Keratinocyte (primary cell): Measurements from ENCODE around the gene VIPR2. TPM values are rescaled to one million over a fixed set of nuclear protein-coding genes. Genes with fewer than 3 reads are reported as not detected.

Experiments used
- DNase-seq: peaks from one replicate; pipeline ENCODE4 v3.0.0-alpha.2; 2011; ENCODE audit warnings: low read depth, missing footprints, low spot score
- FAIRE-seq: peaks from 2 replicates; lab custom pipeline; 2011; peaks lifted over from hg19 to GRCh38; lab: Jason Lieb, UNC
- H2AFZ ChIP-seq: 2 replicates; pipeline ENCODE4 v1.6.0; 2012; ENCODE audit warnings: low read length, control low read depth, inconsistent platforms; ENCODE audit not compliant: control insufficient read depth
- H3K27ac ChIP-seq: 2 replicates; pipeline ENCODE4 v1.5.1; 2011; ENCODE audit warnings: low read length; ENCODE audit not compliant: control insufficient read depth, insufficient read depth
- H3K27me3 ChIP-seq: 3 replicates; pipeline ENCODE4 v1.6.0; 2011; ENCODE audit warnings: low read length; ENCODE audit not compliant: control insufficient read depth, insufficient read depth; ENCODE audit errors: extremely low read depth
- H3K36me3 ChIP-seq, 2 experiments: 2 replicates in 1 of 2; 3 replicates in 1 of 2; pipeline ENCODE4 v1.5.1; 2011; ENCODE audit warnings: low read length in 2 of 2, mild to moderate bottlenecking in 1 of 2; ENCODE audit not compliant: control insufficient read depth in 2 of 2, insufficient read depth in 2 of 2; ENCODE audit errors: extremely low read depth in 1 of 2
- H3K4me1 ChIP-seq: 3 replicates; pipeline ENCODE4 v1.5.1; 2011; ENCODE audit warnings: low read length; ENCODE audit not compliant: control insufficient read depth, insufficient read depth; ENCODE audit errors: extremely low read depth
- H3K4me2 ChIP-seq: 3 replicates; pipeline ENCODE4 v1.6.0; 2011; ENCODE audit warnings: low read depth, low read length; ENCODE audit not compliant: control insufficient read depth, insufficient read depth; ENCODE audit errors: extremely low read depth
- H3K4me3 ChIP-seq, 3 experiments: fragments of 200-600 bp in 1 of 3; sonication (generic) in 1 of 3; 2 replicates in 2 of 3; 3 replicates in 1 of 3; pipeline ENCODE4 v1.5.1; 2011 to 2016; ENCODE audit warnings: low read length in 3 of 3, mild to moderate bottlenecking in 3 of 3, control low read depth in 2 of 3, inconsistent platforms in 1 of 3, low read depth in 1 of 3, mixed read lengths in 1 of 3, mixed run types in 1 of 3, moderate library complexity in 1 of 3; ENCODE audit not compliant: control insufficient read depth in 2 of 3, insufficient read depth in 2 of 3; ENCODE audit errors: extremely low read depth in 1 of 3
- H3K79me2 ChIP-seq: 2 replicates; pipeline ENCODE4 v1.6.0; 2012; ENCODE audit warnings: low read length; ENCODE audit not compliant: control insufficient read depth, insufficient read depth
- H3K9ac ChIP-seq: 3 replicates; pipeline ENCODE4 v1.6.0; 2011; ENCODE audit warnings: low read length; ENCODE audit not compliant: control insufficient read depth, insufficient read depth; ENCODE audit errors: extremely low read depth
- H3K9me1 ChIP-seq: 3 replicates; pipeline ENCODE4 v1.6.0; 2011; ENCODE audit warnings: low read length; ENCODE audit not compliant: control insufficient read depth, insufficient read depth; ENCODE audit errors: extremely low read depth
- H3K9me3 ChIP-seq: 2 replicates; pipeline ENCODE4 v1.5.1; 2012; ENCODE audit warnings: low read depth, low read length; ENCODE audit not compliant: control insufficient read depth
- H4K20me1 ChIP-seq: 3 replicates; pipeline ENCODE4 v1.6.0; 2011; ENCODE audit warnings: low read length; ENCODE audit not compliant: control insufficient read depth, insufficient read depth; ENCODE audit errors: extremely low read depth
- EZH2 ChIP-seq: IDR thresholded peaks from one replicate; pipeline ENCODE4 v1.6.1; 2012; ENCODE audit warnings: inconsistent platforms, mild to moderate bottlenecking, low read length, moderate library complexity
- dilution Hi-C: fragments of 300-500 bp; cut with MboI; formaldehyde crosslinking; loops from one replicate; pipeline ENCODE4 v1.7.0; 2020; ENCODE audit warnings: low sequenced_read_pairs; ENCODE audit not compliant: extremely low pct_ligation_motif_present
- polyA plus RNA-seq, 5 experiments: library from polyadenylated mRNA; depleted of rRNA in 3 of 5; stranded (reverse) in 3 of 5; stranded (forward) in 1 of 5; unstranded in 1 of 5; fragments of >200 nt; gene quantifications; 1 replicate in 1 of 5; 2 replicates in 3 of 5; 3 replicates in 1 of 5; pipeline versions ENCODE4 v1.2.1 to v1.2.3, GENCODE V29; 2011 to 2012; ENCODE audit warnings: missing spikeins in 2 of 5, low read depth in 1 of 5, low replicate concordance in 1 of 5
- TF ChIP-seq, protein P1 (sequence below), 3 experiments: IDR thresholded peaks in 1 of 3; conservative IDR thresholded peaks in 1 of 3; optimal IDR thresholded peaks in 1 of 3; 2 replicates in 2 of 3; 3 replicates in 1 of 3; pipeline versions ENCODE3 to v1.5.1; 2011; ENCODE audit warnings: low read length in 3 of 3, mild to moderate bottlenecking in 3 of 3, moderate library complexity in 2 of 3, control low read depth in 1 of 3, inconsistent platforms in 1 of 3; ENCODE audit not compliant: insufficient read depth in 2 of 3; ENCODE audit errors: extremely low read depth in 1 of 3

Gene VIPR2
- polyA plus RNA-seq, 1 donor (not counting 4 experiments of a cell fraction or from before 2014, with no cell fraction given): not detected

DNA sequence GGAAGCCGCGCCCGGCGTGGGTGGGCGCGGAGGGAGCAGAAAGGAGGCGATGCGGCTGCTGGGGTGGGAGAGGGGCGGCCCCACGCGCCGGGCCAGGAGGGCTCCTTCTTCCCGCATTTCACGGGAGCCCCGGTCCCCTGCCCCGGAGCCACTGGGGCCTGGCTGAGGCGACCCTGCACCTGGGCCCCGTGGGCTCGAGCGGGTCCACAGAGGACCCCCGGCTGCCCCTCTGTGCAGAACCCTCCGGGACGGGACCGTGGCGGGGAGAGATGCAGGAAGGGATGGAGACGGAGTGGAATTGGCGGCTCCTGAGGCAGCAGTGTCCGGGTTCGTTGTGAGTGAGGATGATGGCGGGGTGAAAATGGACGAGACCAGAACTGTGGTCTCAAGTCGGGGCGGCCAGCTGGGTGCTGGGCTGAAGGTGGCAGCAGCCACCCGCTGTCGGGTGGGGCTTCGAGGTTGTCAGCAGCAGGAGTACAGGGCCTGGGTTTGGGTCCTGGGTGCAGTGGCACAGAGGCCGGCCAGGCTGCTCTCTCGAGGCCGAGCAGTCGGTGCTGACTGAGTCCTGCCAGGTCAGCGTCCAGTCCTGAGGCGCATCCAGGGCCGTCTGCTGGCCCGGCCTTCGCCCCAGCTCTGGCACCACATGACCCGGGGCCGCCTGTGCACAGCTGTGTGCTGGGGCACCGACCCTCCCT is 80.4 kb downstream of the VIPR2 start:
- Histone ChIP-seq H3K27me3 (no peaks in the 10 kb centered on the region), H2AFZ (no peak overlapping the region)

DNA sequence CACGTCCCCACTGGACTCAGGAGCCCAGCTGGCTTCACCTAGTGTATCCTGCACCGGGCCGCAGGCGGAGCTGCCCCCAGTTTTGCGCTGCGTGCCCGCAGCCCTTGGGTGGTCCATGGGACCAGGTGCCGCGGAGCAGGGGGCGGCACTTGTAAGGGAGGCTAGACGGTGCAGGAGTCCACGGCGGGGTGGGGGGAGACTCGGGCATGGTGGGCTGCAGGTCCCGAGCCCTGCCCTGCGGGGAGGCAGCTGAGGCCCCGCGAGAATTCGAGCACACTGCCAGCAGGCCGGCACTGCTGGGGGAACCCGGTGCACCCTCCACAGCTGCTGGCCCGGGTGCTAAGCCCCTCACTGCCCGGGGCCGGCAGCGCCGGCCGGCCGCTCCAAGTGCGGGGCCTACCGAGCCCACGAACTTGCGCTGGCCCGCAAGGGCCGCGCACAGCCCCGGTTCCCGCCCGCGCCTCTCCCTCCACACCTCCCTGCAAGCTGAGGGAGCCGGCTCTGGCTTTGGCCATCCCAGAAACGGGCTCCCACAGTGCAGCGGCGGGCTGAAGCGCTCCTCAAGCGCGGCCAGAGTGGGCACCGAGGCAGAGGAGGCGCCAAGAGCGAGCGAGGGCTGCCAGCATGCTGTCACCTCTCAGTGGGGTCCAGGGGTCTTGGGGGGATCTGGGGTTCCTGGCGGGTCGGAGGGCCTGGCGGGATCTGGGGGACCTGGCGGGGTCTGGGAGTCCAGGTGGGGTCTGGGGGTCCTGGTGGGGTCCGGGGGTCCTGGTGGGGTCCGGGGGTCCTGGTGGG is 81.4 kb downstream of the VIPR2 start:
- dilution Hi-C loops: no loop called here
- Histone ChIP-seq H3K36me3 (no peaks in the 10 kb centered on the region), H3K27me3 (no peaks in the 10 kb centered on the region), H2AFZ (no peak overlapping the region), H3K4me3 (no peak overlapping the region), H3K79me2 (no peaks in the 10 kb centered on the region), H4K20me1 (no peaks in the 10 kb centered on the region), H3K27ac (no peak overlapping the region), H3K9me3 (peaks cover 5% of the 10 kb centered on the region), H3K4me2 (no peak overlapping the region), H3K9me1 (no peaks in the 10 kb centered on the region), H3K9ac (no peak overlapping the region), H3K4me1 (no peaks in the 10 kb centered on the region)
- TF ChIP-seq, protein P1, sequence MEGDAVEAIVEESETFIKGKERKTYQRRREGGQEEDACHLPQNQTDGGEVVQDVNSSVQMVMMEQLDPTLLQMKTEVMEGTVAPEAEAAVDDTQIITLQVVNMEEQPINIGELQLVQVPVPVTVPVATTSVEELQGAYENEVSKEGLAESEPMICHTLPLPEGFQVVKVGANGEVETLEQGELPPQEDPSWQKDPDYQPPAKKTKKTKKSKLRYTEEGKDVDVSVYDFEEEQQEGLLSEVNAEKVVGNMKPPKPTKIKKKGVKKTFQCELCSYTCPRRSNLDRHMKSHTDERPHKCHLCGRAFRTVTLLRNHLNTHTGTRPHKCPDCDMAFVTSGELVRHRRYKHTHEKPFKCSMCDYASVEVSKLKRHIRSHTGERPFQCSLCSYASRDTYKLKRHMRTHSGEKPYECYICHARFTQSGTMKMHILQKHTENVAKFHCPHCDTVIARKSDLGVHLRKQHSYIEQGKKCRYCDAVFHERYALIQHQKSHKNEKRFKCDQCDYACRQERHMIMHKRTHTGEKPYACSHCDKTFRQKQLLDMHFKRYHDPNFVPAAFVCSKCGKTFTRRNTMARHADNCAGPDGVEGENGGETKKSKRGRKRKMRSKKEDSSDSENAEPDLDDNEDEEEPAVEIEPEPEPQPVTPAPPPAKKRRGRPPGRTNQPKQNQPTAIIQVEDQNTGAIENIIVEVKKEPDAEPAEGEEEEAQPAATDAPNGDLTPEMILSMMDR (optimal IDR thresholded peaks at IDR 0.05 in 1 of 3, IDR thresholded peaks at IDR 0.05 in 1 of 3, conservative IDR thresholded peaks at IDR 0.05 in 1 of 3; ENCODE audit: extremely low read depth in 1 of 3, insufficient read depth in 2 of 3, low read length in 3 of 3): no peak
- TF ChIP-seq EZH2: no peak
- FAIRE-seq (no peak), DNase-seq (no peak)

More for the DNA sequence above, 80.4 kb downstream of the VIPR2 start:
- no peak for DNase-seq
- Histone ChIP-seq H3K9me1 (no peaks in the 10 kb centered on the region), H3K9ac (no peak overlapping the region), H3K79me2 (no peaks in the 10 kb centered on the region), H3K9me3 (peaks cover 6% of the 10 kb centered on the region), H3K36me3 (no peaks in the 10 kb centered on the region), H3K4me1 (no peaks in the 10 kb centered on the region), H3K27ac (no peak overlapping the region), H3K4me3 (no peak overlapping the region), H4K20me1 (no peaks in the 10 kb centered on the region), H3K4me2 (no peak overlapping the region)
- no peak for TF ChIP-seq EZH2
- TF ChIP-seq, protein P1 (optimal IDR thresholded peaks at IDR 0.05 in 1 of 3, IDR thresholded peaks at IDR 0.05 in 1 of 3, conservative IDR thresholded peaks at IDR 0.05 in 1 of 3; ENCODE audit: extremely low read depth in 1 of 3, insufficient read depth in 2 of 3, low read length in 3 of 3): no peak
- no peak for FAIRE-seq
- dilution Hi-C loops: no loop called here
